HPDE6-E6E7 (cell line): ENCODE results near the gene TEF.

ENCODE experiments used
- DNase-seq: peaks from one replicate; pipeline ENCODE4 v3.0.0; 2011; ENCODE audit warnings: missing footprints; ENCODE audit errors: extremely low spot score

Gene TEF

DNA sequence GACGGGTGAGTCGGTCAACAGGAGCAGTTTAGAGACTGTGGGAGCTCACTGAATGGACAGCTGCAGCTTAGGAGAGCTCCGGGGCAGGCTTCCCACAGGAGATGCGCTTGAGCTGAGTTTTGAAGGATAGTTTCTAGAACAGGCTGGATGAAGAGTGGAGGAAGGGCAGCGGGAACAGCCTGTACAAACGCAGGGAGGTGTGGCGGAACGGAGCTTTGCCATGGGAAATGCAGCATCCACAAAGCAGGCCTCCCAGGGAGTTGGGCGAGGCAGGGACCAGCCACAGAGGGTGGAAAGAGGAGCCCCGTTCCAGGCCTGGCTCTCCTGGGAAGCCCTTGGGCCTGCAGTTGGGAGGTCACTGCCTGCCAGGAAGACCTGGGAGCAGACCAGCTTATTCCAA is 26.8 kb upstream of the TEF start:
- DNase-seq: no peak

DNA sequence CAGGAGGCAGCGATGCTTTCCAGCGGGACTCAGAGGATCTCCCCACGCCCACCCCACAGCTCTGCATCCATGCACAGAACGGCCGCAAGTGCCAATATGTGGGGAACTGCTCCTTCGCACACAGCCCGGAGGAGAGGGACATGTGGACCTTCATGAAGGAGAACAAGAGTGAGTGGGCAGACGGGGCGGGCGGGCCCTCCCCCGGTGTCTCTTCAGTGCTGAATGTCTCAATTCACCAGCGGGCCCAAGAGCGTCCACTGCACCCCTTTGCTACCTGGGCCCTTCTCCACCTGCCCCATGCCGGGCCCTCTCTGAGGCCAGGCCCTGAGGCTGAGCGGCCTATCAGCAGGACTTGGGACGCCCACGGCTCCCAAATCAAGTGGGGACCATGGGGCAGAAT is 25.8 kb upstream of the TEF start:
- no peak for DNase-seq

DNA sequence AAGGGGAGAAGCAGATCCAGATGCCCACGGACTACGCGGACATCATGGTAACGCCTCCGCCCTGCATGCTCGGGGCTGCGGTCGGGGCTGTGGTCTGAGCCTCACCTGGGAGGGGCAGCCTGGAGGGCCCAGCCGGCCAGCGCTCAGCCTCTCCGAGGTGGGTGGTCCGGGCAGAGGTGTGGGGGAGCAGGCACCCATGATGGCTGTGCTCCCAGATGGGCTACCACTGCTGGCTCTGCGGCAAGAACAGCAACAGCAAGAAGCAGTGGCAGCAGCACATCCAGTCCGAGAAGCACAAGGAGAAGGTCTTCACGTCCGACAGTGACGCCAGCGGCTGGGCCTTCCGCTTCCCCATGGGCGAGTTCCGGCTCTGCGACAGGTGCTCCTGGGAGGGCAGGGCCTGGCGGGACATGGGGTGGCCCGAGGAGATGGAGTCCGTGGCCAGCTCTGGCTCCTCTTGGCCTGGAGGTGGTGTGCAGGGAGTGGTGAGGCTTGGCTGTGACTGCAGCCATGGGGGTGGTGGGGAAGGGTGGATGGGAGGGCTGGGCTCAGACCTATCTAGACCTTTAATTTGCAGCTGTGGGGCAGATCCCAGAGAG is 25.2 kb upstream of the TEF start:
- no peak for DNase-seq

DNA sequence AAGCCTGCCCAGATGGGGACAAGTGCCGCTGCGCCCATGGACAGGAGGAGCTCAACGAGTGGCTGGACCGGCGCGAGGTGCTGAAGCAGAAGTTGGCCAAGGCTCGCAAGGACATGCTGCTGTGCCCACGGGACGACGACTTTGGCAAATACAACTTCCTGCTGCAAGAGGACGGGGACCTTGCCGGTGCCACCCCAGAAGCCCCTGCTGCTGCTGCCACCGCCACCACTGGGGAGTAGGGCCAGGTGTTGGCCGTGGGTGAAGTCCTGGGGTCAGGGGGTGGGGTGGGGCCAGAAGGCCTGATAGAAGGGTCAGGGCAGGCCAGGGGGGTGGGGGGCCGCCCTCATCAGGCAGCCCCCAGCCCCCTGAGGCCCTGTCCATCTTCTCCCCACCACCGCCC is 24.6 kb upstream of the TEF start:
- DNase-seq: no peak

DNA sequence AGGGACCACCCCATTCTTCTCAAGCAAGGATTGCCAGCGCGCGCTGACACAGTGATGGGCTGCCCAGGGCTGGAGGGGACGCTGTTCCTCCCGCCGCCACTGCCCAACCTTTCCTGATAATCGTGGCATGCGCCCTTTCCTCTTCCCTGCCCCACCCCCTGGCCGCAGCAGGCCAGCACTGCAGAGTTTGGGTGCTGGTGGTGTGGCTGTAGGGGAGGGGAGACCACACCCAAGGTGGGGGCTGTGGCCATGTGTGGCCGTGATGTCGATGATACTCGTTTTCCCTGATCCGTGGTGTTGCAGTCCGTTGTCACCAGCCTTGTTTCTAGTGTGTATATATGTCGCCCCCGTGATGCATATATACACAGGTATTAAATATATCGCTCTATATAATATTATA is 22.8 kb upstream of the TEF start:
- no peak for DNase-seq

DNA sequence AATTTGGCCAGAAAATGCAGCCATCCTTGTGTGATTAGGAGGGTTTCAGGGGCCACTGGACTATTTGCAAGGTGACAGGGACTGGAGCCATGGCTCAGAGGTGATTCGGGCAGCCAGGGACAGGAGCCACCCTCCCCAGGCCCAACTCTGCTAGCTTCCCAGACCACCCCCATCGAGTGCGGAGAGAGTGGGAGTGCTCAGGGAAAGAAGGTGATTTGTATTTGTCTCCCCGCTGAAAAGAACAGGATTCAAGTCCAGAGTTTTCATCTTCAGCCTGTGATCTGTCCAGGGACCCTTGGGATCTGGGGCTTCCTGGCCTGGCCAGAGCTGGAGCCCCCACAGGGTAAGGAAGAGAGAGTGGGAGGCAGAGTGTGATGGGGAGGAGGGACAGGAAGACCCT is 22.4 kb upstream of the TEF start:
- no peak for DNase-seq

DNA sequence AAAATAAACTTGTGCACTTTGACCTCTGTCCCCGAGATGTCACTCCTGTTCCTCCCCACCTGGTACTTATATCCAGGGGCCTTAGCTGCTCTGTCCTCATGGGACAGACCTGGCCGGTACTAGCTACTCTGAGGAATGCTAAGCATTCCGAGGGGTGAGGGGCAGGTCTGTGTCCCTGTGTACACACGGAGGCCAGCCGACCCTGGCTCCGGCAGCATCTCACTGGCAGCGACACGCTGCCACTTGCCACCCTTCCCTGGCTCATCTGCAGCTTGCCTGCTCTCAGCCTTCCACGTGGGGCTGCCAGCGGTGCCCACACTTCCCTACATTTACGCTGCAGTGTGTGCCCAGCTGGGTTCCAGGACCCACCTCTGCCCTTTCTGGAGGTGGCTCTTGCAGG is 21.6 kb upstream of the TEF start:
- no peak for DNase-seq

DNA sequence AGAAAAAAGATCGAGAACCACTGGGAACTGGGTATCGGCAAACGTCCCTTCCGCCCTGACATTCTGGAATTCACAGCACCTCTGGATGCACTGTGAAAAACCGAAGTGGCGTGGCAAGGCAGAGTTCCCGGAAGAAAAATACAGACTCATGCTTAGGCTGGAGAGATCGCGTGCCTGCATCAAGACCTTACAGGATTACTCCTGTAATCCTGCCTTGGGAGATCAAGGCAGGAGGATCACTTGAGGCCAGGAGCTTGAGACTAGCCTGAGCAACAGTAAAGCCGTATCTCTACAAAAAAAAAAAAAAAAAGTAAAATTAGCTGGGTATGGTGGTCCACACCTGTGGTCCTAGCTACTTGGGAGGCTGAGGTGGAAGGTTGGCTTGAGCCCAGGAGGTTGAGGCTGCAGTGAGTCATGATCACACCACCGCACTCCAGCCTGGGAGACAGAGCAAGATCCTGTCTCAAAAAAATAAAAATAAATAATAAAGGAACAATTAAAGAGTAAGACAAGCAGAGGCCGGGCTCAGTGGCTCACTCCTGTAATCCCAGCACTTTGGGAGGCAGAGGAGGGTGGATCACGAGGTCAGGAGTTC is 19.9 kb upstream of the TEF start:
- no peak for DNase-seq

DNA sequence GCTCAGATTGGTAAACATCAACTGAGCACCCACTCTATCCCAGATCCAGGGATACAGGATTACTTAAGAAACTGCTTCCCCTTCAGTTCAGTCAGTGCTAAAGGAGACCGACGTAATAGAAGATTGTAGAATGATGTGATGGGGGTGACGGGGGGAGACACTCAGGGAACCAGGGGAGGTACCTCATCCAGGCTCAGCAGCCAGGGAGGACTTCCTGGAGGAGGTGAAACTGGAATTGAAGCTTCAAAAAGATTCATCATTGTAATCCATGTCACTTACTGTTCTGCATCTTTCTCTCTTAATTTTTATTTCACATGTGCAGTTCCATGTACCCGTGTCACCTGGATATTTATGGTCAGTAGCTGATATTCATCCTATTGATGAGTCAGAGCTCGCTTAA is 19.1 kb upstream of the TEF start:
- DNase-seq: no peak

DNA sequence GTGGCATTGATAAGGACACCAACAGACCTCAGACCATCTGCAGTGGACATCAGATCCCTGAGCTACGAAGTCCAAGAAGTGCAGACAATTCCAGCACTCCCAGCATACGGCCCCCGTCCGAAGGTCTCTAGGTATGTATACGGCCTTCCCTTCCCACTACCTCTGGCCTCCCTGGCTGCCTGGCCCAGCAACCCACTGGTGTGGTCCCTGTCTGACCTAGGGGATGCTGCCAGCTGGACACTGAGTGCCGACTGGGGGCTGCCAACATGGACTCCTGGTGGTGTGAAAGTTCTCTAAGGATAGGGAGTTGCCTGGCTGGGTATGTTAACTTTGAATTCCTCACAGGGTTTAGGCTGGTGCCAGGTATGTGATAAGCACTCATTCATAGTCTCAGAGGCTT is 17.5 kb upstream of the TEF start:
- DNase-seq: no peak

DNA sequence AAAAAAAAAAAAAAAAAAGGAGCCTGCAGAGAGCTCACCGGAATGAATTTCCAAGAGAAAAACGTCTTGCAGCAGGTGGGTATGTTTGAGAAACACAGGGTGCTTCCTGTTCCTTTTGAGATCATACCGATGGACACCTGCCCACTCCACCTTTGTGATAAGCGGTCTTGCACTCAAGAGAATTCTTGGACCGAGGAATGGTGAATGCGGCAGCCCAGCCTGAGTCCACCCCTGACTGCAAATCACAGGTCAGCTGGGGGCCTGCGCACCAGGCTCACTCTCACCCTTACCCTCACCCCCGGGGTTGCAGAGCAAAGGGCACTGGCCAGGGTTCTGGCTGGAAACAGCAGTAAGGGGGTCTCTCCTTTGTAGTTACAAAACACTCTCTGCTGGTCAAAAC is 16.8 kb upstream of the TEF start:
- DNase-seq: no peak

DNA sequence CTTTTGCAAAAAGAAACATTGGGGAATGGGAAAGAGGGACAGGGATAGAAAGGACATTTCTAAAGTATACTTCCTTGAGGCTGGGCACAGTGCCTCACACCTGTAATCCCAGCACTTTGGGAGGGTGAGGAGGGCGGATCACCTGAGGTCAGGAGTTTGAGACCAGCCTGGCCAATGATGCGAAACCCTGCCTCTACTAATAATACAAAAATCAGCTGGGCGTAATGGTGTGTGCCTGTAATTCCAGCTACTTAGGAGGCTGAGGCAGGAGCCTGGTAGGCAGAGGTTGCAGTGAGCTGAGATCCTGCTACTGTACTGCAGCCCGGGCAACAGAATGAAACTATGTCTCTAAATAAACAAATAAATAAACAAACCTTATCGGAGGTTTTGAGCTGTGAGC is 16.3 kb upstream of the TEF start:
- DNase-seq: no peak

DNA sequence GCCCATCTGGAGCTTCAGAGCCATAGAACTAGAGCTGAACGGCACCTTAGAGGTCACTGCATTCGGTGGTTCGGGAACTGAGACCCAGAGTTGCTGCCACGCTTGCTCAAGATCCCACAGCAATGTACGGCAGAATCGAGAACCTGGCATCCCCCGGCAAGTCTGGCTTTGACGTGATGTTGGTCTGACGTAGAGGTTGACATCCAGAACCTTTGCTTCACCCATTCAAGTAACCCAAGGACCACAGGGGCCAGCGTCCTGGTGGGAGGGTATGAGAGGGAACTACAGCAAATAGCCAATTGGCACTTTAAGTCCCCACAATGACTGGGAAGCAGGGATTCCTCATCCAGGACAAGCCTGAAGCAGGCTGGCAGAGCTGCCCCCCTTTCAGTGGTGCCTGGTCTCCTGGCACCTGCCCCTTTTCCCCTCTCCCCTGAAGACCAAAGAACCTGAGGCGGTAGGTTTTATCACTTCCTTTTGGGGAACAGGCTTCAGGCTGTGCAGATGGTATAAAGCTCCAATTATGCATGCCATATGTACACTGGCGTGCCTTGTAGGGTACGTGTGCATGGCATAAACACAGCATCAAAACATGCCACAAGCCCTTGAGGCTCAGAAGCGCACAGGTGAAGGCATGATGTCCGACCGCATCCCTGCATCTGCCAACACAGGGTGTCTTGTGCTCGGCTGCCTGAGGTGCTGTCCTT is 15.3 kb upstream of the TEF start:
- DNase-seq: no peak

DNA sequence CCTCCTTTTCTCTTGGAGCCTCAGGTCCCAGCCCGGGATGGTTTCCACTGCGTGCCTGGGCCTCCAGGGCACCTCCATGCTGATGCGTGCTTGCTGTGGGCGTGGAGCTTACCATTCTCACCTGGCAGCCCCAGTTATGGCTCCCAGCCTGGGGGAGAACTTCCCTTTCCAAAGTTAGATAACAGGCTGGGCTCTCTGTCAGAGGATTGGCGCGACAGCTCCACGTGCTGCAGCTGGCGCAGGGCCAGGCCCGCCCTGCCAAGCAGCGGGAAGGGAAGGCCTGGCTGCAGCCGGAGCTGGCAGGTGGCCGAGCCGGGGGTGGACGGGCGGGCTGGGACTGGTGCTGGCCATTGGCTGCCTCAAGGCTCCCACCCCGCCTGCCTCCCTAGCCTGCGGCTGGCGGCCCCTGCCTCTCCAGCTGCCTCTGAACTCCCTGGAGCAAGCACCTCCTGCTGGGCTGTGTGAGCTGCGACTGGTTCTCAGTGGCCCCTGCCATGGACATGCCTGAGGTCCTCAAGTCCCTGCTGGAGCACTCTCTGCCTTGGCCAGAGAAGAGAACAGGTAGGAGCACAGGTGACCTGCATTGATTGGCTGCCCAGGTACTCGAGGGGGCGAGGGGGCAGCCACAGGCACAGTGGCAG is 14.6 kb upstream of the TEF start:
- peak; percentile 84 for DNase-seq

DNA sequence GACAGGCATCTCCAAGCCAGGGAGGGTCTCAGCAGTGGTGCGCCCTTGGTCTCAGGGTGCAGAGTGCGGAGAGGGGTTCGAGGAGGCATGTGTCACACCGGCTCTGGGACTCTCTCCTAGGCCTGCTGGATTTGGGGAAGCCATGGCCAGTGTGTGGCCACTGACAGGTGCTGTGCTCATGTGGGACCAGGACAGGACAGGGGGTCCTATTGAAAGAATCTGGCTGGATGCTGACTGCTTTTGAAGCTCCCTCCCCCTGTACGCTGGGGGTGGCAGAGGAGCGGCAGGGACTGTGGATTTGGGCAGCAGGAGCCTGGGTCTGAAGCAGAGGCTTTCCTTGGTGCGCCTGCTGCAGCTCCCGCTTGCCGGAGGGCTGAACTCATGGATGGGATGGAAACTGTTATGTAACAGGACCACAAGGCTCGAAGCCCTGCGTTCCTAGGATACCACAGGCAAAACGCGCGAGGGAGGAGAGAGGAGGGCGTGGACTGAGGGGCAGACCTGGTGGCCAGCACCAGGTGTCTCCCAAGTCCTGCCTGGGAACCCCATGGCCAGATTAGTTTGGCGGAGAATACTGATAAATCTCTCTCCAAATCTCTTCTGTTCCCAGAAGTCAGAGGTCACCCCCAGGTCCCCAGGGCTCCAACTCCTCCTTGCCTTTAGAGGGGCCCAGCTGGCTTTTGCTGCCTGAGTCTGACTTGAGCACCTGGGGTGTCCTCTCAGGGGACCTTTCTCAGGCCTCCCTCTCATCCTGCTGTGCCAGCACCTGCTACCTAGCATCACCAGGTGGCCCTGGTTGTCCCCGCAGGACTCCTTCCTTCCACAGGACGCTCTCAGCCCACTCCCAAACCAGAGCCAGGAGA is 13.8 kb upstream of the TEF start:
- DNase-seq: no peak

DNA sequence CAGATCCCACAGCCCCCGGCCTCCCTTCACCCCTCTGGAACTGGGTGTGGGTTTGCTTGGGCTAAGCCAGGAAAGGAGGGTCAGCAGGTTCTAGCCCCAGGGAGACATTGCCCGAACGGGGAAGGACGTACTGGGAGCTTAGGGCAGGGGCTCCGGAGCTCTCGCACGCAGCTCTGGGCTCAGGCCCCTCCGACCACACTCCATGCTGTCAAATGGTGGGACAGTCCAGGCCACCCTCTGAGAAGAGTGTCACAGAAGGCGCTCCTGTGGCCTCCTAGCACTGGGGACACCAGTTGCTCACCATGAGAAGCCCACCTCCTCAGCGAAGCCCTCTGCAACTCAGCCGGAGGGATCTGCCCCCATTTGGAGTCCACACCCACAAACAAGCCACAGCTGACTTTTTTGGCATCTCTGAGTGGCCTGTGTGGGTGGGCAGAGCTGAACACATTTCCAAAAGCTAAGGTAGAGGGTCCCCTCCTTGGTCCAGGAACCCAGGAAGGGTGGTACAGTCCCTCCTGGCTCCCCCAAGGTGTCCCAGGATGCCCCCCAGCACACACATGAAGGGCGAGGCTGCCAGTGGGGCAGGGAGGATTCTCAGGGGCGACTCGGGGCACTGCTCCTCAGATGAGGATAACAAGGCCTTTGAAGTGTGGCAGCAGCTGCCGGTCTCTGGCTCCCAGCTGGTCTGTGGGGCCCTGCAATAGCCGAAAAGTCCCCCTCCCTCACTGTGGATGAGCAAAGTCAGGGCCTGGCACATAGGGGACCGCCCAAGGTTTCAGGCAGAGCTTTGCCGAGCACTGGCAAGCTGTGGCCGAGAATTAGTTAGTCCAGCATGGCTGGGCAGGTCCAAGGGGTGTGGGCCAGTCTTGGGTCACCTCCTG is 13.0 kb upstream of the TEF start:
- no peak for DNase-seq

DNA sequence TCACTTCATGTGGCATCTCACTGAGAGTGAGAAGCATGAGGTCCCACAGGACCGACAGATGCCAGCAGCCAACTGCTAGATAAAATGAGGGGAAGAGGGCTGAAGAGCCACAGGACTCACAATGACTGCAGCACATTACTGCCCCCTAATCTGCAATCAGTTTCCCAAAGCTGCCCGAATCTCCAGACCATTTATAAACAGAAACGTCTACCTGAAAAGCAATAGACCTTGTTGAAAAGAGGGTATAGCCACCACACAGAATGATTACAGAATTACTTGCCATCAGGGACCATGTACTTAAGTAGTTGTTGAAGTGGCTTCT is 12.4 kb upstream of the TEF start:
- no peak for DNase-seq

DNA sequence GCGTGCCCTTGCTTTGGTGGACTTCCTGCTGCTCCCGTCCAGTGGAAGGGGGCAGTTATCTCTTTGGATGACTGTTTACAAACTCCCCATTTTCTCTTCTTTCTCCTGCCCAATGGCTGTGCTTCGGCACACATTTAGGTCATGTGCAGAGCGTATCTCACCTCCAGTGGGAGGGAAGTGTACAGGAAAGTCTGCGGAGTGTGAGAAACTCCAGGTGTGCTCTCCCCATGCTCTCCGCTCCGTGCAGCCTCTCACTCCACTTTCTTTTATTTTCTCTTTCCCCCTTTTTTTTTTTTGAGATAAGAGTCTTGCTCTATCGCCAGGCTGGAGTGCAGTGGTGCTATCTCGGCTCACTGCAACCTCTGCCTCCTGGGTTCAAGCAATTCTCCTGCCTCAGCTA is 11.9 kb upstream of the TEF start:
- no peak for DNase-seq

DNA sequence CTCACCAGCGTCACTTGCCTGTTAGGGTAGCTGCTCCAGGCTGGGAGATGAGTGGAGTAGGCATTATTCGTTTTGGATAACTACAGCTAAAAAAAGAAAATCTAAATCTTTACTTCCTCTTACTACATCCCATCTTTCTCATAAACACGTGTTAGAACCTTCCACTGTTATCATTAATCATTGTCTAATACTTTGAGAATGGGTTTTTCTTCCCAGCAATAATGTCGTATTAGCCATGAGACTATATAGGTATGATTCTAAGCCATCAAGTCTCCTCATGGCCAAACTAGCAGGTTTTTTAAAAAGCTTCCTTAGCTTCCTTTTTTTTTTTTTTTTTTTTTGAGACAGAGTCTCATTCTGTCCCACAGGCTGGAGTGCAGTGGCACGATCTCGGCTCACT is 3.9 kb upstream of the TEF start:
- no peak for DNase-seq

DNA sequence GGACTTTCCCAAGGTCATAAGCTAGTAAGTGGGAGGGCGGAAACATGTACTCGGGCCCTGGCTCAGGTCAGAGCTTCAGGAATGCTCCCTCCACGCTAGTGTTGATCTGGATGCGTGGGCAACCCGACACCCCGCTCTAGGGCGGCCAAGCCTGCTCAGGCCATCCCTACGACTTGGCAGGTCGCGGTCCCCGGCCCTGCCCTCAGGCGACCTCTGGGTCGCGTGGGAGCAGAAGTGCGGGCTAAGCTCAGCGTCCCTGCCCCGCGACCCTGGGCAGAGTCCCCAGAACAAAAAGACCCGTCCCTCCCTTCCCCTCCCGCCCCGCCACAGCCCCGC is 781 bp upstream of the TEF start:
- peak; percentile 40 for DNase-seq

DNA sequence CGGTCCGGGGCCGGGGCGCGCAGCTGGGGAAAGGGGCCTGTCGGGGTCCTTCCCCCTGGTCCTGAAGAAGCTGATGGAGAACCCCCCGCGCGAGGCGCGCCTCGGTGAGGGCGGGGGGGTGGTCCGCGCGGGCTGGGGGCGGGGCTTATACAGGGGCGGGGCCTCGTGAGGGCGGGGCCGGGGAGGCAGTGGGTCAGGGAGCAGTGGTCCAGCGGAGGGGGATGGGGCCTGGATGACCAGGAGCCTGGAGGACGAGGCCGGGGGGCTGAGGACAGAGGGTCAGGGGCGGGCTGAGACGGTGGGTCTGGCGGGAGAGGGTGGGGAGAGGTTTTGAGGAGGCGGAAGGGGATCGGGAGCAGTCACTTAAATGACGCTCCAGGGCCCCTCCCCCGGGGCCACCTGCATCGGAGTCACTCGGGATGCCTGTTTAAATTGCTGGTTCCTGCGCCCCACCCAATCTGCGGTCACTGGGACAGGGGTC is 396 bp downstream of the TEF start:
- peak; percentile 41 for DNase-seq
